ENCODE measurements around the gene MACROD1. TPM values are rescaled to one million over a fixed set of nuclear protein-coding genes. Genes with fewer than 3 reads are reported as not detected.

The MACROD1 gene
- total RNA-seq, 1 donor from 2014 or later, result 61.4 TPM

DNA sequence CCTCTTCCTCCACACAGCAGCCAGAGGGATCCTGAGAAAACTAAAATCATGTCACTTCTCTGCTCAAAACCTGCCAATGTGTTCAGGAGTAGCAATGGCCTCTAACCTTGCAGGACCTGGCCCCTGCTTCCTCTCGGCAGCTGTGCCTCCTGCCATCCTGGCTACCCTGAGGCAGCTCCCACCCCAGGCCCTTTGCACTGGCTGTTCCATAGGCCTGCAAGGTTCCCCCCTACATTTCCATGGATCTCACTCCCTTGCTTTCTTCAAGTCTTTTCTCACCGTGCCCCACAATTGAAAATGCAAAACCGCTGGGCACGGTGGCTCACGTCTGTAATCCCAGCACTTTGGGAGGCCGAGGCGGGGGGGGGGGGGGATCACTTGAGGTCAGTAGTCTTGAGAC is 18.0 kb upstream of the MACROD1 start:
- intact Hi-C loops (cut with DNase I), result no loop called here
- peaks cover 43% of the 10 kb centered on the region for H3K4me1 ChIP-seq
- H3K27ac ChIP-seq, result no peak overlapping the region

DNA sequence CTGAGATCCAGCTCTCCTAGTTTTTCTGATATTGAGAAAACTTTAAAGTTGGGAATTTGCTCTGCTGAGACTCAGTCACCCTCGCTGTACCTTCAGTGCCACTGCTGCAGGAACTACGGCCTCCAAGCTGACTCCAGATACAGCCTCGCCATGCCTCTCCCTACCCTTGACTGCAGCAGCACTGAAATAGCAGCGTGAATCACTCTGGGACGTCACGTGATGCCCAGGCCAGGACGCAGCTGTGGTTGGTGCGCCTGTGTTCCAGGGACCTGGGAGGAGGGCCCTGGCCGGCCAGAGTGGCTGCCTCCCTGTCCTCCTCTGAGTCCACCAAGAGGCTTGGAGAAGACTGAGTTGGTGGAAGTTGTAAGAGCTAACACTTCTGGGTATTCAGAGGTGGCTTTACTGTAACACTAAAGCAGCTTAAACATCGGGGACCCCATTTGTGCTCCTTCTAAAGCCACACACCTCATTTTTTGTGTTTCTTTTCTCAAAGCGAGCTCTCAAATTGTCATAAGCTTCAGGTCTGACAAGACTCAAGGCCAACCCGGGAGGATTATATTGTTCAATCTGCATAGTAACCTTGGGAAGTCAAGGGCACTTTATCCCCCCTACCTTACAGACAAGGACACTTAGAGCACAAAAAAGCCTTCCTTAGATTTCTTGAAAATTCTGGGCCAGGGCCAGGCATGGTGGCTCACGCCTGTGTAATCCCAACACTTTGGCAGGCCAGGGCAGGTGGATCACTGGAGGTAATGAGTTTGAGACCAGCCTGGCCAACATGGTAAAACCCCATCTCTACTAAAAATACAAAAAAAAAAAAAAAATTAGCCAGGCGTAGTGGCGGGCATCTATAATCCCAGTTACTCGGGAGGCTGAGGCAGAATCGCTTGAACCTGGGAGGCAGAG is 15.8 kb upstream of the MACROD1 start:
- TF ChIP-seq POLR2A (IDR thresholded peaks at IDR 0.05), result peak in 1 of 2 donors; percentile 80
- TF ChIP-seq, protein P1, sequence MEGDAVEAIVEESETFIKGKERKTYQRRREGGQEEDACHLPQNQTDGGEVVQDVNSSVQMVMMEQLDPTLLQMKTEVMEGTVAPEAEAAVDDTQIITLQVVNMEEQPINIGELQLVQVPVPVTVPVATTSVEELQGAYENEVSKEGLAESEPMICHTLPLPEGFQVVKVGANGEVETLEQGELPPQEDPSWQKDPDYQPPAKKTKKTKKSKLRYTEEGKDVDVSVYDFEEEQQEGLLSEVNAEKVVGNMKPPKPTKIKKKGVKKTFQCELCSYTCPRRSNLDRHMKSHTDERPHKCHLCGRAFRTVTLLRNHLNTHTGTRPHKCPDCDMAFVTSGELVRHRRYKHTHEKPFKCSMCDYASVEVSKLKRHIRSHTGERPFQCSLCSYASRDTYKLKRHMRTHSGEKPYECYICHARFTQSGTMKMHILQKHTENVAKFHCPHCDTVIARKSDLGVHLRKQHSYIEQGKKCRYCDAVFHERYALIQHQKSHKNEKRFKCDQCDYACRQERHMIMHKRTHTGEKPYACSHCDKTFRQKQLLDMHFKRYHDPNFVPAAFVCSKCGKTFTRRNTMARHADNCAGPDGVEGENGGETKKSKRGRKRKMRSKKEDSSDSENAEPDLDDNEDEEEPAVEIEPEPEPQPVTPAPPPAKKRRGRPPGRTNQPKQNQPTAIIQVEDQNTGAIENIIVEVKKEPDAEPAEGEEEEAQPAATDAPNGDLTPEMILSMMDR (IDR thresholded peaks at IDR 0.05), result no peak
- TF ChIP-seq POLR2AphosphoS5 (IDR thresholded peaks at IDR 0.05; ENCODE audit: insufficient read depth in 1 of 2, low read depth in 1 of 2), result peak; percentile 93 to 98
- H3K27ac ChIP-seq, result peak overlapping the region; percentile 87
- intact Hi-C loops (cut with DNase I), result no loop called here
- no peaks in the 10 kb centered on the region for H3K27me3 ChIP-seq
- peaks cover 43% of the 10 kb centered on the region for H3K4me1 ChIP-seq
- H3K36me3 ChIP-seq, result no peaks in the 10 kb centered on the region
- no peaks in the 10 kb centered on the region for H3K9me3 ChIP-seq
- peak overlapping the region in 1 of 2 donors; percentile 22 for H3K4me3 ChIP-seq
- DNase-seq (ENCODE audit: extremely low spot score in 2 of 2), result peak in 1 of 2 donors; percentile 95

More for the DNA sequence above, 18.0 kb upstream of the MACROD1 start:
- Histone ChIP-seq H3K9me3 (no peaks in the 10 kb centered on the region), H3K27me3 (no peaks in the 10 kb centered on the region), H3K4me3 (no peak overlapping the region), H3K36me3 (no peaks in the 10 kb centered on the region)
- TF ChIP-seq POLR2A (IDR thresholded peaks at IDR 0.05) (no peak), POLR2AphosphoS5 (IDR thresholded peaks at IDR 0.05; ENCODE audit: insufficient read depth in 1 of 2, low read depth in 1 of 2) (no peak)
- TF ChIP-seq, protein P1 (IDR thresholded peaks at IDR 0.05), result no peak
- DNase-seq (ENCODE audit: extremely low spot score in 2 of 2), result no peak

GRCh38 chr11:64180891-64181290 is 15.0 kb upstream of the MACROD1 start:
- Histone ChIP-seq H3K27me3 (no peaks in the 10 kb centered on the region), H3K36me3 (no peaks in the 10 kb centered on the region), H3K4me3 (peak overlapping the region in 1 of 2 donors; percentile 22), H3K9me3 (no peaks in the 10 kb centered on the region), H3K27ac (peak overlapping the region; percentile 87), H3K4me1 (peaks cover 43% of the 10 kb centered on the region)
- DNase-seq (ENCODE audit: extremely low spot score in 2 of 2), result no peak
- TF ChIP-seq, protein P1 (IDR thresholded peaks at IDR 0.05), result no peak
- no peak for TF ChIP-seq POLR2AphosphoS5 (IDR thresholded peaks at IDR 0.05; ENCODE audit: insufficient read depth in 1 of 2, low read depth in 1 of 2)
- TF ChIP-seq POLR2A (IDR thresholded peaks at IDR 0.05), result no peak
- intact Hi-C loops (cut with DNase I), result no loop called here

DNA sequence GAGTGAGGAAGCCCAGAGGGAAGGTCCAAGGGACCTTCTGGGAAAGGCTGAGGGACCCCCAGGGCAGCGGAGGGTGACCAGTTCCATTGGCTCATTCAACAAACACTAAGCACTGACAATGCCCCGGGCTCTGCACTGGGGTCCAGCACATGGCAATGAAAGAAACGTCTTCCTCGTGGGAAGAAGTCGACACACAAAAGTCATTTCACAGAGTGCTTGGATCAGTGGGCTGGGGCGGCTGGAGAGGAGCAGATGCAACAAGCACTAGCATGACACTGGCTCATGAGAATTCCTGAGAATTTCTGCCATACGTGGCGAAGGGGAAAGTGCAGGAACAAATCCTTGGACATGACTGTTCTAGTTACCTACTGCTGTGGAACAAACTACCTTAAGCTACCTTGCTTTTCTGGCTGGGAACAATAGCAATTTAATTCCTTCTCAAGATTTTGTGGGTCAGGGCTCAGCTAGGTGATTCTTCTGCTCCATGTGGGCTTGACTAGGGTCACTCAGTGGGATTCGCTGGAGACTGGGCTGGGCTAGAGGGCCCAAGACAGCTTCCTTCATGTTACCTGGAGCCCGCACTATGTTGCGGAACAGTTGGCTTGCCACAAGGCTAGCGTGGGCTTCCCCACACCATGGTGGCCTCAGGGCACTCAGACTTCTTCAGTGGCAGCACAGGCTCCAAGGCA is 13.2 kb upstream of the MACROD1 start:
- Histone ChIP-seq H3K27me3 (no peaks in the 10 kb centered on the region), H3K27ac (no peak overlapping the region), H3K4me1 (peaks cover 32% of the 10 kb centered on the region), H3K4me3 (no peak overlapping the region), H3K36me3 (no peaks in the 10 kb centered on the region), H3K9me3 (no peaks in the 10 kb centered on the region)
- intact Hi-C loops (cut with DNase I), result no loop called here
- DNase-seq (ENCODE audit: extremely low spot score in 2 of 2), result no peak
- TF ChIP-seq POLR2AphosphoS5 (IDR thresholded peaks at IDR 0.05; ENCODE audit: insufficient read depth in 1 of 2, low read depth in 1 of 2) (no peak), POLR2A (IDR thresholded peaks at IDR 0.05) (no peak)
- TF ChIP-seq, protein P1 (IDR thresholded peaks at IDR 0.05), result no peak
